Loucy (cell line): ENCODE measurements around the gene LYPD3.

ENCODE experiments used
- H2AFZ ChIP-seq: fragments of 200-600 bp; sonication (generic); 2 replicates; pipeline ENCODE4 v1.6.0; 2016; ENCODE audit warnings: antibody characterized with exemption, mild to moderate bottlenecking, low read length, moderate library complexity
- H3F3A ChIP-seq: fragments of 200-600 bp; 2 replicates; pipeline ENCODE4 v1.6.0; 2016; ENCODE audit warnings: antibody characterized with exemption, low read depth, mild to moderate bottlenecking
- H3K27me3 ChIP-seq: fragments of 200-600 bp; sonication (generic); 2 replicates; pipeline ENCODE4 v1.6.1; 2014; ENCODE audit warnings: low read length, mild to moderate bottlenecking; ENCODE audit not compliant: insufficient read depth, poor library complexity, severe bottlenecking
- H3K36me3 ChIP-seq: fragments of 200-600 bp; sonication (generic); 2 replicates; pipeline ENCODE4 v1.6.1; 2016; ENCODE audit warnings: low read length; ENCODE audit not compliant: insufficient read depth
- H3K4me1 ChIP-seq: fragments of 200-600 bp; sonication (generic); 2 replicates; pipeline ENCODE4 v1.5.1; 2014; ENCODE audit warnings: low read length, mild to moderate bottlenecking; ENCODE audit not compliant: insufficient read depth, poor library complexity, severe bottlenecking
- H3K4me2 ChIP-seq: fragments of 200-600 bp; sonication (generic); 2 replicates; pipeline ENCODE4 v1.6.0; 2014; ENCODE audit warnings: antibody characterized with exemption, low read length, low read depth, mild to moderate bottlenecking; ENCODE audit not compliant: poor library complexity, severe bottlenecking
- H3K4me3 ChIP-seq: fragments of 200-600 bp; sonication (generic); 2 replicates; pipeline ENCODE4 v1.5.1; 2014; ENCODE audit warnings: low read length, mild to moderate bottlenecking, mixed read lengths; ENCODE audit not compliant: poor library complexity, severe bottlenecking
- H3K79me2 ChIP-seq: fragments of 200-600 bp; sonication (generic); 2 replicates; pipeline ENCODE4 v1.6.1; 2014; ENCODE audit warnings: low read length; ENCODE audit not compliant: insufficient read depth
- H3K9ac ChIP-seq: fragments of 200-600 bp; sonication (generic); 2 replicates; pipeline ENCODE4 v1.6.0; 2014; ENCODE audit warnings: mild to moderate bottlenecking, low read depth, low read length, moderate library complexity; ENCODE audit not compliant: poor library complexity, severe bottlenecking
- H3K9me2 ChIP-seq: fragments of 200-600 bp; sonication (generic); replicated peaks from 2 replicates; pipeline ENCODE4 v1.6.1; 2016; ENCODE audit warnings: low read depth, low read length, mixed read lengths
- H3K9me3 ChIP-seq: fragments of 200-600 bp; sonication (generic); 2 replicates; pipeline ENCODE4 v1.6.1; 2014; ENCODE audit warnings: mild to moderate bottlenecking, antibody characterized with exemption, low read length, low read depth; ENCODE audit not compliant: insufficient read depth
- H4K20me1 ChIP-seq: fragments of 200-600 bp; sonication (generic); 2 replicates; pipeline ENCODE4 v1.6.0; 2014; ENCODE audit warnings: antibody characterized with exemption, low read length, mild to moderate bottlenecking; ENCODE audit not compliant: insufficient read depth, poor library complexity, severe bottlenecking
- EZH2phosphoT487 ChIP-seq: fragments of 200-600 bp; IDR thresholded peaks from 2 replicates; pipeline ENCODE4 v1.6.1; 2018; ENCODE audit warnings: antibody characterized with exemption, mild to moderate bottlenecking, moderate library complexity, borderline replicate concordance
- TF ChIP-seq, protein P1 (sequence below): fragments of 200-600 bp; sonication (generic); conservative IDR thresholded peaks from 2 replicates; pipeline ENCODE4 v1.5.1; 2014; ENCODE audit warnings: mild to moderate bottlenecking, antibody characterized with exemption, low read length

LYPD3 gene

DNA sequence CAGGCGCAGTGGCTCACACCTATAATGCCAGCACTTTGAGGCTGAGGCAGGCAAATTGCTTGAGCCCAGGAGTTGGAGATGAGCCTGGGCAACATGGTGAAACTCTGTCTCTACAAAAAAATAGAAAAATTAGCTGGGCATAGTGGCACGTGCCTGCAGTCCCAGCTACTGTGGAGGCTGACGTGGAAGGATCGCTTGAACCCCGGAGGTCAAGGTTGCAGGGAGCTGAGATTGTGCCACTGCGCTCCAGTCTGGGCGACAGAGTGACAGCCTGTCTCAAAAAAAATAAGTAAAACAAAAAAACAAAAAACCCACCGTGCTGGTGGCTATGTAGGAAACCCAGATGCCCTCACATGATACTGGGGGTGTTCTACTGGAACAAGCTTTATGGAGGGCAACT is 22.8 kb upstream of the LYPD3 start:
- H3K9me3 ChIP-seq: no peaks in the 10 kb centered on the region
- no peaks in the 10 kb centered on the region for H3K27me3 ChIP-seq
- no peaks in the 10 kb centered on the region for H3K9me2 ChIP-seq
- no peaks in the 10 kb centered on the region for H3K4me1 ChIP-seq
- no peak overlapping the region for H3K4me3 ChIP-seq
- H4K20me1 ChIP-seq: no peaks in the 10 kb centered on the region
- H3K79me2 ChIP-seq: no peaks in the 10 kb centered on the region
- TF ChIP-seq, protein P1, sequence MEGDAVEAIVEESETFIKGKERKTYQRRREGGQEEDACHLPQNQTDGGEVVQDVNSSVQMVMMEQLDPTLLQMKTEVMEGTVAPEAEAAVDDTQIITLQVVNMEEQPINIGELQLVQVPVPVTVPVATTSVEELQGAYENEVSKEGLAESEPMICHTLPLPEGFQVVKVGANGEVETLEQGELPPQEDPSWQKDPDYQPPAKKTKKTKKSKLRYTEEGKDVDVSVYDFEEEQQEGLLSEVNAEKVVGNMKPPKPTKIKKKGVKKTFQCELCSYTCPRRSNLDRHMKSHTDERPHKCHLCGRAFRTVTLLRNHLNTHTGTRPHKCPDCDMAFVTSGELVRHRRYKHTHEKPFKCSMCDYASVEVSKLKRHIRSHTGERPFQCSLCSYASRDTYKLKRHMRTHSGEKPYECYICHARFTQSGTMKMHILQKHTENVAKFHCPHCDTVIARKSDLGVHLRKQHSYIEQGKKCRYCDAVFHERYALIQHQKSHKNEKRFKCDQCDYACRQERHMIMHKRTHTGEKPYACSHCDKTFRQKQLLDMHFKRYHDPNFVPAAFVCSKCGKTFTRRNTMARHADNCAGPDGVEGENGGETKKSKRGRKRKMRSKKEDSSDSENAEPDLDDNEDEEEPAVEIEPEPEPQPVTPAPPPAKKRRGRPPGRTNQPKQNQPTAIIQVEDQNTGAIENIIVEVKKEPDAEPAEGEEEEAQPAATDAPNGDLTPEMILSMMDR: no peak
- TF ChIP-seq EZH2phosphoT487: no peak
- no peak overlapping the region for H2AFZ ChIP-seq
- H3K9ac ChIP-seq: no peak overlapping the region
- no peaks in the 10 kb centered on the region for H3K36me3 ChIP-seq
- no peaks in the 10 kb centered on the region for H3F3A ChIP-seq
- no peak overlapping the region for H3K4me2 ChIP-seq

DNA sequence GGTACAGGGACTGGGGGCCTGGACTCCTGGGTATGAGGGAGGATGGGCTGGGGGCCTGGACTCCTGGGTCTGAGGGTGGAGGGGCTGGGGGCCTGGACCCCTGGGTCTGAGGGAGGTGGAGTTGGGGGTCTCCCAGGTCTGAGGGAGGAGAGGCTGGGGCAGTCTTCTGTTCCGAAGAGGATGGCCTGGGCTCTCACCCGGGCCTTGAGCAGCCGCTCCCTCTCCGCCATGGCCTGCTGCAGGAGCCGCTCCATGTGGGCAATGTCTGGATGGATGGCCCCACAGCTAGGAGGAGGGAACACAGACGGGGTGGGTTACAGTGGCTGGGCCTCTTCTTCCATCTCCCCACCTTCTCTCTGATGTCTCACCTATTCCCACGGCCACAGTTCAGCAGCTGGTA is 21.0 kb upstream of the LYPD3 start:
- Histone ChIP-seq H3K4me1 (no peaks in the 10 kb centered on the region), H4K20me1 (no peaks in the 10 kb centered on the region), H3K36me3 (no peaks in the 10 kb centered on the region), H3K79me2 (no peaks in the 10 kb centered on the region), H2AFZ (no peak overlapping the region), H3K27me3 (no peaks in the 10 kb centered on the region), H3F3A (no peaks in the 10 kb centered on the region), H3K9ac (no peak overlapping the region), H3K4me3 (no peak overlapping the region), H3K4me2 (no peak overlapping the region), H3K9me2 (no peaks in the 10 kb centered on the region), H3K9me3 (no peaks in the 10 kb centered on the region)
- no peak for TF ChIP-seq EZH2phosphoT487
- TF ChIP-seq, protein P1: no peak

DNA sequence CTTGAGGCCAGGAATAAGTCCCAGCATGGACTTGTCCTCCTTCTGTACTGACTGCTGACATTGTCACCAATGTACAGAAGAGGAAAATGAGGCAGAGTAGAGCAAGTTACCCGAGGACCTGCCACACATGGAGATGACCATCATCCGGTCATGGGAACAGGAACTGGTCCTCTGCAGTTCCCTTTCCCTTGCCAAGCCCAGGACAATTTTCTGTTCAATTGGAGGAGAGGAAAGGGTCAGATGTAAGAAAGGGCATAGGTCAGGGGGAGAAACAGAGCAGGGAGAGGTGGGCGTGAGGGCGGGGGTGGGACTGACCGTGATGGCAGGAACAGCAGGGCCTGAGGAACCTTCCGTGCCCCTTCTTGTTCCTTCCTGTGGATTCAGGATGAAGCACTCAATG is 20.5 kb upstream of the LYPD3 start:
- TF ChIP-seq, protein P1: no peak
- TF ChIP-seq EZH2phosphoT487: no peak
- no peak overlapping the region for H3K9ac ChIP-seq
- no peaks in the 10 kb centered on the region for H3K9me2 ChIP-seq
- no peak overlapping the region for H3K4me2 ChIP-seq
- H3K36me3 ChIP-seq: no peaks in the 10 kb centered on the region
- H3F3A ChIP-seq: no peaks in the 10 kb centered on the region
- H2AFZ ChIP-seq: no peak overlapping the region
- H3K79me2 ChIP-seq: no peaks in the 10 kb centered on the region
- H3K27me3 ChIP-seq: no peaks in the 10 kb centered on the region
- no peaks in the 10 kb centered on the region for H3K9me3 ChIP-seq
- H4K20me1 ChIP-seq: no peaks in the 10 kb centered on the region
- H3K4me3 ChIP-seq: no peak overlapping the region
- H3K4me1 ChIP-seq: no peaks in the 10 kb centered on the region
